Gastrocnemius medialis (tissue), 4 donors: Measurements from ENCODE around the gene SAMD4B. TPM values are rescaled to one million over a fixed set of nuclear protein-coding genes. Genes with fewer than 3 reads are reported as not detected.

Source experiments
- ATAC-seq, 2 donors: fragments of 150-250 bp; one replicate each; pipeline ENCODE4 v1.9.1; 2016
- DNase-seq, 2 donors: peaks; one replicate each; pipeline ENCODE4 v3.0.0-alpha.2; 2019
- H3K27ac ChIP-seq, 4 donors: fragments of 200-600 bp; sonication (generic); 1 replicate in 1 of 4; 2 replicates in 3 of 4; pipeline ENCODE4 v1.5.1; 2016 to 2018; ENCODE audit warnings: mild to moderate bottlenecking in 2 of 4, moderate library complexity in 1 of 4
- H3K27me3 ChIP-seq, 3 donors: fragments of 200-600 bp; sonication (generic) in 2 of 3; 1 replicate in 1 of 3; 2 replicates in 2 of 3; pipeline versions ENCODE4 v1.5.1 to v1.6.0; 2016 to 2019; ENCODE audit warnings: mild to moderate bottlenecking in 1 of 3, moderate library complexity in 1 of 3
- H3K36me3 ChIP-seq, 2 donors: fragments of 200-600 bp; sonication (generic) in 1 of 2; one replicate each; pipeline ENCODE4 v1.5.1; 2017 to 2018
- H3K4me1 ChIP-seq, 2 donors: fragments of 200-600 bp; sonication (generic) in 1 of 2; one replicate each; pipeline ENCODE4 v1.5.1; 2016 to 2017; ENCODE audit warnings: mild to moderate bottlenecking in 2 of 2
- H3K4me3 ChIP-seq, 4 donors: fragments of 200-600 bp; sonication (generic) in 3 of 4; 1 replicate in 1 of 4; 2 replicates in 3 of 4; pipeline ENCODE4 v1.5.1; 2016 to 2019; ENCODE audit warnings: mild to moderate bottlenecking in 2 of 4
- H3K9me3 ChIP-seq, 3 donors: fragments of 200-600 bp; sonication (generic) in 2 of 3; 1 replicate in 1 of 3; 2 replicates in 2 of 3; pipeline ENCODE4 v1.5.1; 2016 to 2019
- CTCF ChIP-seq, 5 experiments: fragments of 450-650 bp in 3 of 5; fragments of 200-600 bp in 2 of 5; sonication (generic) in 2 of 5; IDR thresholded peaks in 4 of 5; conservative IDR thresholded peaks in 1 of 5; 1 replicate in 4 of 5; 2 replicates in 1 of 5; pipeline ENCODE4 v1.5.1; 2016 to 2019; ENCODE audit warnings: antibody characterized with exemption in 5 of 5, mild to moderate bottlenecking in 3 of 5, moderate library complexity in 3 of 5
- POLR2A ChIP-seq, 2 donors: fragments of 450-650 bp; IDR thresholded peaks; one replicate each; pipeline ENCODE4 v1.6.1; 2017; ENCODE audit warnings: antibody characterized with exemption in 2 of 2, mild to moderate bottlenecking in 2 of 2, moderate library complexity in 2 of 2
- in situ Hi-C, 4 donors: fragments of 200-750 bp; cut with MboI; loops; one replicate each; pipeline versions ENCODE4 v1.15.0 to v1.8.0; 2017; ENCODE audit warnings: low sequenced_read_pairs in 4 of 4
- intact Hi-C: fragments of 100-400 bp; cut with DNase I; formaldehyde crosslinking; loops from one replicate; pipeline ENCODE4 v1.15.1; 2023; ENCODE audit warnings: low total_unique reads
- total RNA-seq, 4 donors: library from RNA; depleted of rRNA; stranded (reverse); fragments of >200 nt; gene quantifications; one replicate each; pipeline versions ENCODE4 v1.1.0 to v1.2.3, GENCODE V29; 2016

SAMD4B gene
- total RNA-seq, 4 donors from 2014 or later, result 30.9 to 63.7 (median 59.2) TPM

- Histone ChIP-seq H3K4me1 (peaks cover 5 to 11% of the 10 kb centered on the region in 2 donors), H3K27me3 (no peaks in the 10 kb centered on the region), H3K4me3 (no peak overlapping the region), H3K27ac (no peak overlapping the region), H3K9me3 (no peaks in the 10 kb centered on the region), H3K36me3 (peaks cover 1 to 13% of the 10 kb centered on the region in 2 donors)
- DNase-seq, result no peak
- in situ Hi-C loops, result loop anchor here in 2 of 4 donors (25.0 kb wide), 2 partner anchors 110 to 410 kb away; partner anchors contain the start of genes DYRK1B (in 2 of the 2), FBL (in 2 of the 2), EID2 (in 1 of the 2) and EID2B (in 1 of the 2)
- TF ChIP-seq POLR2A (IDR thresholded peaks at IDR 0.05), result no peak
- TF ChIP-seq CTCF (IDR thresholded peaks at IDR 0.05 in 4 of 5, conservative IDR thresholded peaks at IDR 0.05 in 1 of 5), result no peak
- intact Hi-C loops, result no loop called here
- no peak for ATAC-seq
These were observed 85.5 kb downstream of the SAMD4B start for GRCh38 chr19:39427707-39428106.

- intact Hi-C loops, result no loop called here
- ATAC-seq (peak; percentile 21 to 51), DNase-seq (no peak)
- peaks cover 4 to 21% of the 10 kb centered on the region in 2 donors for H3K36me3 ChIP-seq
- H3K9me3 ChIP-seq, result no peaks in the 10 kb centered on the region
- in situ Hi-C loops, result loop anchor here in 2 of 4 donors (25.0 kb wide), 2 partner anchors 109 to 409 kb away; partner anchors contain the start of genes DYRK1B (in 2 of the 2), FBL (in 2 of the 2), EID2 (in 1 of the 2) and EID2B (in 1 of the 2)
- H3K27me3 ChIP-seq, result no peaks in the 10 kb centered on the region
- no peak overlapping the region for H3K4me3 ChIP-seq
- peak overlapping the region; percentile 33 to 64 (median 55) for H3K27ac ChIP-seq
- peaks cover 6 to 11% of the 10 kb centered on the region in 2 donors for H3K4me1 ChIP-seq
- no peak for TF ChIP-seq POLR2A (IDR thresholded peaks at IDR 0.05)
- TF ChIP-seq CTCF (IDR thresholded peaks at IDR 0.05 in 4 of 5, conservative IDR thresholded peaks at IDR 0.05 in 1 of 5), result no peak
These were observed 86.3 kb downstream of the SAMD4B start for GRCh38 chr19:39428283-39429112.

- ATAC-seq, result peak; percentile 42 to 51
- TF ChIP-seq CTCF (IDR thresholded peaks at IDR 0.05 in 4 of 5, conservative IDR thresholded peaks at IDR 0.05 in 1 of 5) (no peak), POLR2A (IDR thresholded peaks at IDR 0.05) (peak; percentile 10 to 37)
- Histone ChIP-seq H3K27ac (peak overlapping the region; percentile 65 to 76 (median 69)), H3K4me1 (peaks cover 23 to 25% of the 10 kb centered on the region in 2 donors), H3K4me3 (peak overlapping the region in 1 of 4 donors; percentile 9), H3K27me3 (no peaks in the 10 kb centered on the region), H3K36me3 (peaks cover 4 to 32% of the 10 kb centered on the region in 2 donors), H3K9me3 (no peaks in the 10 kb centered on the region)
- intact Hi-C loops (loop anchor here (5.0 kb wide), 1 partner anchor 39 kb away; the partner anchor contains the start of genes MED29 and PAF1), in situ Hi-C loops (loop anchor here in 2 of 4 donors (25.0 kb wide), 2 partner anchors 106 to 406 kb away; partner anchors contain the start of genes DYRK1B (in 2 of the 2), FBL (in 2 of the 2), EID2 (in 1 of the 2) and EID2B (in 1 of the 2))
- no peak for DNase-seq
These were observed 88.7 kb downstream of the SAMD4B start for GRCh38 chr19:39430675-39431593.

- Histone ChIP-seq H3K27ac (no peak overlapping the region), H3K36me3 (peaks cover 4 to 32% of the 10 kb centered on the region in 2 donors), H3K4me3 (no peak overlapping the region), H3K4me1 (peaks cover 29 to 32% of the 10 kb centered on the region in 2 donors), H3K9me3 (no peaks in the 10 kb centered on the region), H3K27me3 (no peaks in the 10 kb centered on the region)
- ATAC-seq (no peak), DNase-seq (no peak)
- intact Hi-C loops, result loop anchor here (5.0 kb wide), 1 partner anchor 40 kb away; the partner anchor contains the start of genes MED29 and PAF1
- TF ChIP-seq CTCF (IDR thresholded peaks at IDR 0.05 in 4 of 5, conservative IDR thresholded peaks at IDR 0.05 in 1 of 5) (no peak), POLR2A (IDR thresholded peaks at IDR 0.05) (no peak)
- in situ Hi-C loops, result loop anchor here in 2 of 4 donors (25.0 kb wide), 2 partner anchors 105 to 405 kb away; partner anchors contain the start of genes DYRK1B (in 2 of the 2), FBL (in 2 of the 2), EID2 (in 1 of the 2) and EID2B (in 1 of the 2)
These were observed 90.4 kb downstream of the SAMD4B start for GRCh38 chr19:39432677-39433025.
